ENCODE data around the gene UGT1A7.
"Not testable (repeated sequence)": the region's sequence is repeated elsewhere in the genome, so short reads cannot be mapped to it uniquely, and the experiment has no call there.

UGT1A7 gene

DNA sequence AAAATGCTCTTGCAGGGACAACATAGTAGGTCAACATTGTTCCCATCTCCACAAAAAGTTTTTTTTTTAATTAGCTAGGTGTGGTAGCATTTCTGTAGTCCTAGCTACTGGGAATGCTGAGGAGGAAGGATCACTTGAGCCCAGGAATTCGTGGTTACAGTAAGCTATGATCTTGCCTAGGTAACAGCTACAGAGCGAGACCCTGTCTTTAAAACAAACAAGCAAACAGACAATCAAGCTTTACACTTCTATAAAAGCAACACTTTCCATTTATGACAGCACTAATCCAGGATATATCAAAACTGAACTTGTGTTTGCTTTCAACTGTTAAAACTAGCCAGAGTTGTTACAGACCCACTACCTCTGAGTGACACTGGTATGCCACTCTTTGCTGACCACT lies 59.2 kb downstream of the UGT1A7 start:
- H3K4me3 ChIP-seq (ENCODE audit: low read depth, low read length): no peak overlapping the region
- no peak for DNase-seq (ENCODE audit: low read depth)
- TF ChIP-seq, protein P1, sequence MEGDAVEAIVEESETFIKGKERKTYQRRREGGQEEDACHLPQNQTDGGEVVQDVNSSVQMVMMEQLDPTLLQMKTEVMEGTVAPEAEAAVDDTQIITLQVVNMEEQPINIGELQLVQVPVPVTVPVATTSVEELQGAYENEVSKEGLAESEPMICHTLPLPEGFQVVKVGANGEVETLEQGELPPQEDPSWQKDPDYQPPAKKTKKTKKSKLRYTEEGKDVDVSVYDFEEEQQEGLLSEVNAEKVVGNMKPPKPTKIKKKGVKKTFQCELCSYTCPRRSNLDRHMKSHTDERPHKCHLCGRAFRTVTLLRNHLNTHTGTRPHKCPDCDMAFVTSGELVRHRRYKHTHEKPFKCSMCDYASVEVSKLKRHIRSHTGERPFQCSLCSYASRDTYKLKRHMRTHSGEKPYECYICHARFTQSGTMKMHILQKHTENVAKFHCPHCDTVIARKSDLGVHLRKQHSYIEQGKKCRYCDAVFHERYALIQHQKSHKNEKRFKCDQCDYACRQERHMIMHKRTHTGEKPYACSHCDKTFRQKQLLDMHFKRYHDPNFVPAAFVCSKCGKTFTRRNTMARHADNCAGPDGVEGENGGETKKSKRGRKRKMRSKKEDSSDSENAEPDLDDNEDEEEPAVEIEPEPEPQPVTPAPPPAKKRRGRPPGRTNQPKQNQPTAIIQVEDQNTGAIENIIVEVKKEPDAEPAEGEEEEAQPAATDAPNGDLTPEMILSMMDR (IDR thresholded peaks at IDR 0.05; ENCODE audit: control insufficient read depth, extremely low read depth, insufficient read depth): no peak

DNA sequence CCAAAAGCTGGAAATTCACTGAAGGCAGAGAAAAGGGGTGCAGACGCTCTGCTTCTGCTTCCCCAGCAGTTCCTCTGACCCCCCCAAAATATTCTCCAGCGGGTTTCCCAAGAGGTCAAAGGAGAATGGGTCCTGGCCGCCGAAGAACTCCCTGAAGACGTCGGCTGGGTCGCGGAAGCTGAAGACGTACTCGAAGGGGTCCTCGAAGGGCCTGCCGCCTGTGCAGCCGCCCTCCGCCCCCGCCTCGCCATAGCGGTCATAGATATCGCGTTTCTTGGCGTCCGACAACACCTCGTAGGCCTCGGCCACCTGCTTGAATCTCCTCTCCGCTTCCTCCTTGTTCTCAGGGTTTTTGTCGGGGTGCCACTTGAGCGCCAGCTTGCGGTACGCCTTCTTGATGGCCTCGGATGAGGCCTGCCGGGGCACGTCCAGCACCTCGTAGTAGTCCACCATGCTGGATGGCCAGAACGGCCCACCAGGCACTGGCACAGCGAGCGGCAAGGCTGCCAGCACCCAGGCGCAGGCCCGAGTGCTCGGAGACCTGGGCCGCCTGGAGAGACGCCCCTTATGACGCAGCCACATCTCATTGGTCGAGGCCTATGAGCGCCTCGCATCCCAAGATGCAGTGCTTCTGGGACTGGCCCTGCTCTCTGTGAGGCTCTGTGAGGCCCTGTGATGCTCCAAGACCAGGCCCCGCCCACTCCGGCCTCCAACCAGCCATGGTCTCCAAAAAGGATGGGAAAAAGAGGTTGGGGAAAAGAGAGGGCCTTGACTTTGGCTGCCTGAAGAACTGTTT lies 62.0 kb downstream of the UGT1A7 start:
- no peak for DNase-seq (ENCODE audit: low read depth)
- no peak overlapping the region for H3K4me3 ChIP-seq (ENCODE audit: low read depth, low read length)
- TF ChIP-seq, protein P1 (IDR thresholded peaks at IDR 0.05; ENCODE audit: control insufficient read depth, extremely low read depth, insufficient read depth): no peak

- TF ChIP-seq, protein P1 (IDR thresholded peaks at IDR 0.05; ENCODE audit: control insufficient read depth, extremely low read depth, insufficient read depth): no peak
Observed at GRCh38 chr2:233745073-233745755, 63.5 kb downstream of the UGT1A7 start.

DNA sequence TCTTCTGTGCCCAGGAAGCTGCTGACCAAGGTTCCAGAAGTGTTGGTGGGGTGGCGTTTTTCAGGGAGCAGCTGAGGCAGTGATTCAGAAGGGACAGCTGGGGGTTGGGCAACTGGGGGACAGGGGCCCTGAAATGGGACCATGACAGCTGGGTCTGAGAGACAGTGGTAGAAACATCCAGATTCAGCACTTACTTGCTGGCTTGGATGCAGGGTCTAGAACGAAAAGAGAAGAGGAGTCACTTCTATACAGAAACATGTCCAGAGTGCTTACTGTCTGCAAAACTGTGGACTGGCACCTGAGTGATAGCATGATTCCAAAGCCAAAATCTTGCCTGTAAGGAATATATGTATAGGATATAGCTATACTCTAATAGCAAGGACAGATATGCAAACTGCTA lies 64.1 kb downstream of the UGT1A7 start:
- not testable (repeated sequence) for H3K4me3 ChIP-seq (ENCODE audit: low read depth, low read length); DNase-seq (ENCODE audit: low read depth)

More at GRCh38 chr2:233745073-233745755, 63.5 kb downstream of the UGT1A7 start:
- no peak overlapping the region for H3K4me3 ChIP-seq (ENCODE audit: low read depth, low read length)
- DNase-seq (ENCODE audit: low read depth): no peak

DNA sequence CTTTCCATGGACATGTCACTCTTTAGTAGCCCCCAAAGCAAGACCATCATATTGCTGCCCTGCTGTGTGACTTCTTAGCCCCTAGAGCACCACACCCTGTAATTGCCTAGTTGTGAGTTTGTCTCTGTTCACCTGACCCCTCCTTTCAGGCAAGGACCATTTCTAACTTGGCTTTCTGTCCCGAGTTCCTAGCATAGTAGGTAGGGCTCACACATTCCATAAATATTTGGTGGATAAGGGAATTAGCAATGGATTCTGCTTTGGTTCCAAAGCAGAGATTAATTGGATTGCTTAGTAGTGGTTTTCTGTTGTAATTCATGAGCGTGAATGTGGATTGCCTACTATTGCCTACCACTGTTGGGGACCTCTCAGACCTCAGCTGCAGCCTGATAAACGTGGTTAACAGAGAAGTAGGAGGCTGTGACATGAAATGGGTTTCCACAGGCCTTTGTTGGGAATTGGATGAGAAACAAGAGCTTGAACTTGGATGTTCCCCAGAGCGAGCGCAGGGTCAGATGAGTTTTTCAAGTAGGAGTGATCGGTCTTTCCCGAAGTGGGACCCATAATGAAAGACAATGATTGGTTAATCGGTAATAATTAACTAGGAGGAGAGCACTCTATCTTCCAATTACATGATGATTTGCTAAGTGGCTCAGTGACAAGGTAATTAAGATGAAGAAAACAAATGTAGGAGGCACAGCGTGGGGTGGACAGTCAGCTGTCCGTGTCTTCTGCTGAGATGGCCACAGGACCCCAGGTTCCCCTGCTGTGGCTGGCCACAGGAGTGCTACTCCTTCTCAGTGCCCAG lies 65.0 kb downstream of the UGT1A7 start:
- H3K4me3 ChIP-seq (ENCODE audit: low read depth, low read length): no peak overlapping the region
- DNase-seq (ENCODE audit: low read depth): no peak
- TF ChIP-seq, protein P1 (IDR thresholded peaks at IDR 0.05; ENCODE audit: control insufficient read depth, extremely low read depth, insufficient read depth): no peak

DNA sequence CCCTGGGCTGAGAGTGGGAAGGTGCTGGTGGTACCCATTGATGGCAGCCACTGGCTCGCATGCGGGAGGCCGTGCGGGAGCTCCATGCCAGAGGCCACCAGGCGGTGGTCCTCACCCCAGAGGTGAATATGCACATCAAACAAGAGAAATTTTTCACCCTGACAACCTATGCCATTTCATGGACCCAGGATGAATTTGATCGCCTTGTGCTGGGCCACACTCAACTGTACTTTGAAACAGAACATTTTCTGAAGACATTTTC lies 65.5 kb downstream of the UGT1A7 start:
- no peak for DNase-seq (ENCODE audit: low read depth)
- TF ChIP-seq, protein P1 (IDR thresholded peaks at IDR 0.05; ENCODE audit: control insufficient read depth, extremely low read depth, insufficient read depth): no peak
- H3K4me3 ChIP-seq (ENCODE audit: low read depth, low read length): no peak overlapping the region

DNA sequence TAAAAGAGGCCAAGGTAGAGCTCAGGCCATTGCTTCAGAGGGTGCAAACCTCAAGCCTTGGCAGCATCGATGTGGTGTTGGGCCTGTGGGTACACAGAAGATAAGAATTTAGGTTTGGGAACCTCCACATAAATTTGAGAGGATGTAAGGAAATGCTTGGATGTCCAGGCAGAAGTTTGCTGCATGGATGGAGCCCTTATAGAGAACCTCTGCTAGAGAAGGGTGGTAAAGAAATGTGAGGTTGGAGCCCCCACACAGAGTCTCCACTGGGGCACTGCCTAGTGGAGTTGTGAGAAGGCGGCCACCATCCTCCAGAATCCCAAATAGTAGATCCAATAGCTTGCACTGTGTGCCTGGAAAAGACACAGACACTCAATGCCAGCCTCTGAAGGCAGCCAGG lies 69.0 kb downstream of the UGT1A7 start:
- not testable (repeated sequence) for DNase-seq (ENCODE audit: low read depth); H3K4me3 ChIP-seq (ENCODE audit: low read depth, low read length)

GRCh38 chr2:233751212-233752009 lies 69.7 kb downstream of the UGT1A7 start:
- DNase-seq (ENCODE audit: low read depth); H3K4me3 ChIP-seq (ENCODE audit: low read depth, low read length): not testable (repeated sequence)
